Measurements from ENCODE around the gene AHDC1.

GRCh38 chr1:27517907-27518718, 85.8 kb downstream of the AHDC1 start:
- no peak for TF ChIP-seq CTCF (IDR thresholded peaks at IDR 0.05; ENCODE audit: low read length)
- TF ChIP-seq EZH2phosphoT487 (IDR thresholded peaks at IDR 0.05; ENCODE audit: low read length), result no peak
- no peak for TF ChIP-seq EZH2 (optimal IDR thresholded peaks at IDR 0.05; ENCODE audit: low read depth, low read length)

All from MM.1S (cell line).